Loucy (cell line): ENCODE measurements around the gene WDR33.

Experiments
- H2AFZ ChIP-seq: fragments of 200-600 bp; sonication (generic); 2 replicates; pipeline ENCODE4 v1.6.0; 2016; ENCODE audit warnings: antibody characterized with exemption, mild to moderate bottlenecking, low read length, moderate library complexity
- H3F3A ChIP-seq: fragments of 200-600 bp; 2 replicates; pipeline ENCODE4 v1.6.0; 2016; ENCODE audit warnings: antibody characterized with exemption, low read depth, mild to moderate bottlenecking
- H3K27me3 ChIP-seq: fragments of 200-600 bp; sonication (generic); 2 replicates; pipeline ENCODE4 v1.6.1; 2014; ENCODE audit warnings: low read length, mild to moderate bottlenecking; ENCODE audit not compliant: insufficient read depth, poor library complexity, severe bottlenecking
- H3K36me3 ChIP-seq: fragments of 200-600 bp; sonication (generic); 2 replicates; pipeline ENCODE4 v1.6.1; 2016; ENCODE audit warnings: low read length; ENCODE audit not compliant: insufficient read depth
- H3K4me1 ChIP-seq: fragments of 200-600 bp; sonication (generic); 2 replicates; pipeline ENCODE4 v1.5.1; 2014; ENCODE audit warnings: low read length, mild to moderate bottlenecking; ENCODE audit not compliant: insufficient read depth, poor library complexity, severe bottlenecking
- H3K4me2 ChIP-seq: fragments of 200-600 bp; sonication (generic); 2 replicates; pipeline ENCODE4 v1.6.0; 2014; ENCODE audit warnings: antibody characterized with exemption, low read length, low read depth, mild to moderate bottlenecking; ENCODE audit not compliant: poor library complexity, severe bottlenecking
- H3K4me3 ChIP-seq: fragments of 200-600 bp; sonication (generic); 2 replicates; pipeline ENCODE4 v1.5.1; 2014; ENCODE audit warnings: low read length, mild to moderate bottlenecking, mixed read lengths; ENCODE audit not compliant: poor library complexity, severe bottlenecking
- H3K79me2 ChIP-seq: fragments of 200-600 bp; sonication (generic); 2 replicates; pipeline ENCODE4 v1.6.1; 2014; ENCODE audit warnings: low read length; ENCODE audit not compliant: insufficient read depth
- H3K9ac ChIP-seq: fragments of 200-600 bp; sonication (generic); 2 replicates; pipeline ENCODE4 v1.6.0; 2014; ENCODE audit warnings: mild to moderate bottlenecking, low read depth, low read length, moderate library complexity; ENCODE audit not compliant: poor library complexity, severe bottlenecking
- H3K9me2 ChIP-seq: fragments of 200-600 bp; sonication (generic); replicated peaks from 2 replicates; pipeline ENCODE4 v1.6.1; 2016; ENCODE audit warnings: low read depth, low read length, mixed read lengths
- H3K9me3 ChIP-seq: fragments of 200-600 bp; sonication (generic); 2 replicates; pipeline ENCODE4 v1.6.1; 2014; ENCODE audit warnings: mild to moderate bottlenecking, antibody characterized with exemption, low read length, low read depth; ENCODE audit not compliant: insufficient read depth
- H4K20me1 ChIP-seq: fragments of 200-600 bp; sonication (generic); 2 replicates; pipeline ENCODE4 v1.6.0; 2014; ENCODE audit warnings: antibody characterized with exemption, low read length, mild to moderate bottlenecking; ENCODE audit not compliant: insufficient read depth, poor library complexity, severe bottlenecking
- CTCF ChIP-seq: fragments of 200-600 bp; sonication (generic); conservative IDR thresholded peaks from 2 replicates; pipeline ENCODE4 v1.5.1; 2014; ENCODE audit warnings: mild to moderate bottlenecking, antibody characterized with exemption, low read length
- EZH2phosphoT487 ChIP-seq: fragments of 200-600 bp; IDR thresholded peaks from 2 replicates; pipeline ENCODE4 v1.6.1; 2018; ENCODE audit warnings: antibody characterized with exemption, mild to moderate bottlenecking, moderate library complexity, borderline replicate concordance

WDR33 gene

GRCh38 chr2:127678991-127679390, 132.0 kb downstream of the WDR33 start:
- TF ChIP-seq CTCF: no peak
- TF ChIP-seq EZH2phosphoT487: no peak
- Histone ChIP-seq H3K4me2 (no peak overlapping the region), H3K4me3 (no peak overlapping the region), H3F3A (no peaks in the 10 kb centered on the region), H3K9me3 (no peaks in the 10 kb centered on the region), H2AFZ (no peak overlapping the region), H3K27me3 (no peaks in the 10 kb centered on the region), H3K36me3 (no peaks in the 10 kb centered on the region), H3K9ac (no peak overlapping the region), H4K20me1 (no peaks in the 10 kb centered on the region), H3K9me2 (no peaks in the 10 kb centered on the region), H3K4me1 (no peaks in the 10 kb centered on the region), H3K79me2 (no peaks in the 10 kb centered on the region)

- Histone ChIP-seq H3K36me3 (no peaks in the 10 kb centered on the region), H3K9me2 (no peaks in the 10 kb centered on the region), H3F3A (no peaks in the 10 kb centered on the region), H3K4me2 (no peak overlapping the region), H3K4me1 (no peaks in the 10 kb centered on the region), H2AFZ (no peak overlapping the region), H3K27me3 (no peaks in the 10 kb centered on the region), H3K9ac (no peak overlapping the region), H3K79me2 (no peaks in the 10 kb centered on the region), H3K9me3 (no peaks in the 10 kb centered on the region), H4K20me1 (no peaks in the 10 kb centered on the region), H3K4me3 (no peak overlapping the region)
- TF ChIP-seq EZH2phosphoT487 (no peak), CTCF (no peak)
Measured at GRCh38 chr2:127678531-127678930, 132.4 kb downstream of the WDR33 start.

- Histone ChIP-seq H3K4me3 (no peak overlapping the region), H3K4me1 (no peaks in the 10 kb centered on the region), H2AFZ (no peak overlapping the region), H3K9me3 (no peaks in the 10 kb centered on the region), H3K4me2 (no peak overlapping the region), H3K9ac (no peak overlapping the region), H3K27me3 (no peaks in the 10 kb centered on the region), H3F3A (no peaks in the 10 kb centered on the region), H3K36me3 (no peaks in the 10 kb centered on the region), H4K20me1 (no peaks in the 10 kb centered on the region), H3K79me2 (no peaks in the 10 kb centered on the region), H3K9me2 (no peaks in the 10 kb centered on the region)
- TF ChIP-seq CTCF (no peak), EZH2phosphoT487 (no peak)
Measured at GRCh38 chr2:127676906-127677305, 134.1 kb downstream of the WDR33 start.
